Smooth muscle cell (in vitro differentiated cells): ENCODE results near the gene OR2G6. TPM values are rescaled to one million over a fixed set of nuclear protein-coding genes. Genes with fewer than 3 reads are reported as not detected.

Experiments used
- DNase-seq: peaks from one replicate; lab custom pipeline; 2025; ENCODE audit not compliant: unreplicated experiment; lab: John Stamatoyannopoulos, UW
- H2AFZ ChIP-seq: fragments of 200-600 bp; sonication (generic); 2 replicates; pipeline ENCODE4 v1.6.0; 2016; ENCODE audit warnings: antibody characterized with exemption, low read depth, mild to moderate bottlenecking
- H3F3A ChIP-seq: fragments of 200-600 bp; sonication (generic); 2 replicates; pipeline ENCODE4 v1.6.0; 2017; ENCODE audit warnings: antibody characterized with exemption, low read depth
- H3K27ac ChIP-seq: fragments of 200-600 bp; sonication (generic); 2 replicates; pipeline ENCODE4 v1.5.1; 2016; ENCODE audit warnings: low read depth, mild to moderate bottlenecking
- H3K27me3 ChIP-seq: fragments of 200-600 bp; sonication (generic); 2 replicates; pipeline ENCODE4 v1.6.1; 2016; ENCODE audit warnings: low read depth, mild to moderate bottlenecking
- H3K36me3 ChIP-seq: fragments of 200-600 bp; sonication (generic); 2 replicates; pipeline ENCODE4 v1.5.1; 2016; ENCODE audit warnings: low read depth
- H3K4me1 ChIP-seq: fragments of 200-600 bp; sonication (generic); 2 replicates; pipeline ENCODE4 v1.5.1; 2016; ENCODE audit warnings: low read depth
- H3K4me2 ChIP-seq: fragments of 200-600 bp; sonication (generic); 2 replicates; pipeline ENCODE4 v1.6.0; 2016; ENCODE audit warnings: mild to moderate bottlenecking
- H3K4me3 ChIP-seq: fragments of 200-600 bp; sonication (generic); 2 replicates; pipeline ENCODE4 v1.5.1; 2016; ENCODE audit warnings: mild to moderate bottlenecking
- H3K79me2 ChIP-seq: fragments of 200-600 bp; sonication (generic); 2 replicates; pipeline ENCODE4 v1.6.0; 2016; ENCODE audit warnings: low read depth, mild to moderate bottlenecking
- H3K9ac ChIP-seq: fragments of 200-600 bp; sonication (generic); 2 replicates; pipeline ENCODE4 v1.6.0; 2016; ENCODE audit warnings: low read depth
- H3K9me3 ChIP-seq: fragments of 200-600 bp; sonication (generic); replicated peaks from 2 replicates; pipeline ENCODE4 v1.5.1; 2016; ENCODE audit warnings: low read depth
- H4K20me1 ChIP-seq: fragments of 200-600 bp; sonication (generic); 2 replicates; pipeline ENCODE4 v1.6.0; 2016; ENCODE audit warnings: low read depth
- CTCF ChIP-seq: fragments of 200-600 bp; sonication (generic); IDR thresholded peaks from 2 replicates; pipeline ENCODE4 v1.5.1; 2017; ENCODE audit warnings: borderline replicate concordance, mild to moderate bottlenecking, antibody characterized with exemption; ENCODE audit not compliant: insufficient read depth, poor library complexity, severe bottlenecking
- WGBS: methylation state at CpG from one replicate; pipeline ENCODE4 v1.1.7; 2016; ENCODE audit warnings: low lambda C conversion rate; 5-methylcytosine and 5-hydroxymethylcytosine counted together
- polyA plus RNA-seq: library from polyadenylated mRNA; unstranded; fragments of >200 nt; fragmentation: Nextera tagmentation; extraction: Ambion mirVana; gene quantifications from 2 replicates; pipeline ENCODE4 v1.2.1, GENCODE V29; 2016
- total RNA-seq: library from RNA; depleted of rRNA; stranded (reverse); fragments of >200 nt; gene quantifications from 2 replicates; pipeline ENCODE4 v1.2.3, GENCODE V29; 2014

The OR2G6 gene
- total and polyA plus RNA-seq, 2 experiments from 2014 or later, result not detected

GRCh38 chr1:248576260-248576980 is 68.5 kb downstream of the OR2G6 start:
- Histone ChIP-seq H3K4me2 (no peak overlapping the region), H3K27ac (no peak overlapping the region), H3K9me3 (no peaks in the 10 kb centered on the region), H3K4me3 (no peak overlapping the region), H4K20me1 (no peaks in the 10 kb centered on the region), H3K27me3 (no peaks in the 10 kb centered on the region), H3K79me2 (no peaks in the 10 kb centered on the region), H3K36me3 (no peaks in the 10 kb centered on the region), H2AFZ (no peak overlapping the region), H3F3A (no peaks in the 10 kb centered on the region), H3K9ac (no peak overlapping the region), H3K4me1 (no peaks in the 10 kb centered on the region)
- 73% methylated on average over 9 of the region's 9 CpGs for WGBS
- DNase-seq, result no peak
- TF ChIP-seq CTCF, result no peak

Other genes with a start within 250 kb of the OR2G6 start
- not detected in 2 replicates for gene OR2T33, start 230.1 kb upstream of the OR2G6 start, total RNA-seq
- not detected in 2 replicates for gene OR2T33, start 230.1 kb upstream of the OR2G6 start, polyA plus RNA-seq
- gene OR2T12, start 204.6 kb upstream of the OR2G6 start, total RNA-seq, result not detected in 2 replicates
- not detected in 2 replicates for gene OR2T12, start 204.6 kb upstream of the OR2G6 start, polyA plus RNA-seq
- gene OR2M7, start 183.5 kb upstream of the OR2G6 start, total RNA-seq, result not detected in 2 replicates
- gene OR2M7, start 183.5 kb upstream of the OR2G6 start, polyA plus RNA-seq, result not detected in 2 replicates
- gene OR14C36, start 159.3 kb upstream of the OR2G6 start, total RNA-seq, result not detected in 2 replicates
- not detected in 2 replicates for gene OR14C36, start 159.3 kb upstream of the OR2G6 start, polyA plus RNA-seq
- gene OR2T4, start 146.4 kb upstream of the OR2G6 start, total RNA-seq, result not detected in 2 replicates
- gene OR2T4, start 146.4 kb upstream of the OR2G6 start, polyA plus RNA-seq, result not detected in 2 replicates
- not detected in 2 replicates for gene OR2T6, start 132.3 kb upstream of the OR2G6 start, total RNA-seq
- not detected in 2 replicates for gene OR2T6, start 132.3 kb upstream of the OR2G6 start, polyA plus RNA-seq
- gene OR2T1, start 105.0 kb upstream of the OR2G6 start, total RNA-seq, result not detected in 2 replicates
- not detected in 2 replicates for gene OR2T1, start 105.0 kb upstream of the OR2G6 start, polyA plus RNA-seq
- not detected in 2 replicates for gene OR2T2, start 62.4 kb upstream of the OR2G6 start, total RNA-seq
- not detected in 2 replicates for gene OR2T2, start 62.4 kb upstream of the OR2G6 start, polyA plus RNA-seq
- not detected in 2 replicates for gene OR2T3, start 34.7 kb upstream of the OR2G6 start, total RNA-seq
- not detected in 2 replicates for gene OR2T3, start 34.7 kb upstream of the OR2G6 start, polyA plus RNA-seq
- gene OR2T5, start 19.5 kb upstream of the OR2G6 start, total RNA-seq, result 0.04 TPM in 1 of 2 replicates, not detected in the other
- not detected in 2 replicates for gene OR2T5, start 19.5 kb upstream of the OR2G6 start, polyA plus RNA-seq
- not detected in 2 replicates for gene OR2T29, start 54.7 kb downstream of the OR2G6 start, total RNA-seq
- not detected in 2 replicates for gene OR2T29, start 54.7 kb downstream of the OR2G6 start, polyA plus RNA-seq
- gene OR2T34, start 66.7 kb downstream of the OR2G6 start, total RNA-seq, result not detected in 2 replicates
- not detected in 2 replicates for gene OR2T34, start 66.7 kb downstream of the OR2G6 start, polyA plus RNA-seq
- not detected in 2 replicates for gene OR2T10, start 89.6 kb downstream of the OR2G6 start, total RNA-seq
- not detected in 2 replicates for gene OR2T10, start 89.6 kb downstream of the OR2G6 start, polyA plus RNA-seq
- not detected in 2 replicates for gene OR2T11, start 127.0 kb downstream of the OR2G6 start, total RNA-seq
- gene OR2T11, start 127.0 kb downstream of the OR2G6 start, polyA plus RNA-seq, result not detected in 2 replicates
- gene OR2T35, start 137.2 kb downstream of the OR2G6 start, total RNA-seq, result not detected in 2 replicates
- not detected in 2 replicates for gene OR2T35, start 137.2 kb downstream of the OR2G6 start, polyA plus RNA-seq
- not detected in 2 replicates for gene OR2T27, start 147.5 kb downstream of the OR2G6 start, total RNA-seq
- gene OR2T27, start 147.5 kb downstream of the OR2G6 start, polyA plus RNA-seq, result not detected in 2 replicates
- not detected in 2 replicates for gene OR14I1, start 194.7 kb downstream of the OR2G6 start, total RNA-seq
- not detected in 2 replicates for gene OR14I1, start 194.7 kb downstream of the OR2G6 start, polyA plus RNA-seq
- gene LYPD8, start 247.7 kb downstream of the OR2G6 start, total RNA-seq, result not detected in 2 replicates
- gene LYPD8, start 247.7 kb downstream of the OR2G6 start, polyA plus RNA-seq, result not detected in 2 replicates